K562 (cell line): ENCODE data around the gene MTTP. TPM values are rescaled to one million over a fixed set of nuclear protein-coding genes. Genes with fewer than 3 reads are reported as not detected.

Source experiments
- ATAC-seq: fragments of 200-7000 bp; cut with Tn5 transposase; 3 replicates; pipeline ENCODE4 v1.9.1; 2020; ENCODE audit warnings: moderate library complexity
- BruUV-seq: library from RNA; stranded (reverse); fragments of 400-500 nt; replicated peaks from 2 replicates; lab custom pipeline; 2021; lab: Mats Ljungman, UMichigan
- CTCF ChIA-PET: fragments of 300-600 bp; formaldehyde crosslinking; extraction: SDS; loops from one replicate; lab custom pipeline; 2021; ENCODE audit warnings: low intra/inter-chr PET ratio; lab: Yijun Ruan, JAX
- POLR2A ChIA-PET: fragments of 300-600, 350-650 bp; sonication (Branson Sonifier 250); formaldehyde crosslinking; extraction: SDS; loops from one replicate; lab custom pipeline; 2021; ENCODE audit warnings: antibody characterized with exemption, inconsistent platforms; lab: Yijun Ruan, JAX
- DNase-seq, 4 experiments: peaks; one replicate each; pipeline versions ENCODE4 v3.0.0 to v3.0.0-alpha.2; 2011 to 2018; ENCODE audit warnings: low spot score in 3 of 4, mixed read lengths in 3 of 4; ENCODE audit errors: extremely low read depth in 1 of 4
- FAIRE-seq: peaks from 2 replicates; lab custom pipeline; 2011; peaks lifted over from hg19 to GRCh38; lab: Jason Lieb, UNC
- H2AFZ ChIP-seq: 2 replicates; pipeline ENCODE4 v1.6.0; 2011; ENCODE audit warnings: low read depth, low read length, control low read depth, inconsistent platforms
- H3K27ac ChIP-seq: fragments of 200-600 bp; 3 replicates; pipeline ENCODE4 v1.8.0; 2011; ENCODE audit warnings: low read depth, mild to moderate bottlenecking, control low read depth, inconsistent platforms, low read length, moderate library complexity, mixed read lengths; ENCODE audit errors: extremely low read depth
- H3K27me3 ChIP-seq, 2 experiments: fragments of 300-600 bp in 1 of 2; 2 replicates in 1 of 2; 3 replicates in 1 of 2; pipeline versions ENCODE4 v1.6.0 to v1.8.0; 2011; ENCODE audit warnings: inconsistent platforms in 2 of 2, low read length in 2 of 2, mild to moderate bottlenecking in 1 of 2, mixed read lengths in 1 of 2, moderate library complexity in 1 of 2; ENCODE audit not compliant: control insufficient read depth in 2 of 2, insufficient read depth in 2 of 2
- H3K36me3 ChIP-seq: fragments of 300-600 bp; 3 replicates; pipeline ENCODE4 v1.8.0; 2011; ENCODE audit warnings: mild to moderate bottlenecking, low read length, inconsistent platforms; ENCODE audit not compliant: control insufficient read depth, insufficient read depth
- H3K4me1 ChIP-seq, 2 experiments: fragments of 200-600 bp in 1 of 2; replicated peaks in 1 of 2; 2 replicates in 1 of 2; 3 replicates in 1 of 2; pipeline versions ENCODE4 v1.5.1 to v1.8.0; 2011; ENCODE audit warnings: inconsistent platforms in 2 of 2, low read length in 2 of 2, mild to moderate bottlenecking in 1 of 2, mixed read lengths in 1 of 2, moderate library complexity in 1 of 2; ENCODE audit not compliant: control insufficient read depth in 2 of 2, insufficient read depth in 2 of 2
- H3K4me2 ChIP-seq: 2 replicates; pipeline ENCODE4 v1.6.1; 2011; ENCODE audit warnings: low read length, control low read depth, inconsistent platforms, mixed read lengths; ENCODE audit not compliant: insufficient read depth
- H3K4me3 ChIP-seq: fragments of 200-600 bp; sonication (generic), shearing (Covaris generic); 2 replicates; pipeline ENCODE4 v1.5.1; 2016; ENCODE audit warnings: control low read depth, inconsistent platforms
- H3K79me2 ChIP-seq: fragments of 200-600 bp; 3 replicates; pipeline ENCODE4 v1.8.0; 2011; ENCODE audit warnings: low read length, inconsistent platforms; ENCODE audit not compliant: control insufficient read depth, insufficient read depth
- H3K9ac ChIP-seq, 2 experiments: 2 replicates each; pipeline versions ENCODE4 v1.6.0 to v1.6.1; 2011; ENCODE audit warnings: low read depth in 2 of 2, low read length in 2 of 2, control low read depth in 1 of 2, inconsistent platforms in 1 of 2, mild to moderate bottlenecking in 1 of 2, mixed read lengths in 1 of 2; ENCODE audit not compliant: insufficient read depth in 1 of 2
- H3K9me1 ChIP-seq: one replicate; pipeline ENCODE4 v1.6.0; 2011; ENCODE audit warnings: inconsistent platforms, mild to moderate bottlenecking, low read length, moderate library complexity; ENCODE audit not compliant: control insufficient read depth, insufficient read depth
- H3K9me3 ChIP-seq: replicated peaks from 2 replicates; pipeline ENCODE4 v1.5.1; 2011; ENCODE audit warnings: low read depth, low read length, inconsistent platforms; ENCODE audit not compliant: control insufficient read depth, insufficient read depth
- H4K20me1 ChIP-seq: replicated peaks from 2 replicates; pipeline ENCODE4 v1.6.1; 2011; ENCODE audit warnings: low read length, inconsistent platforms, mixed read lengths; ENCODE audit not compliant: control insufficient read depth, insufficient read depth
- NFE2L1 ChIP-seq: fragments of 450-650 bp; IDR thresholded peaks from 2 replicates; pipeline ENCODE4 v1.6.1; 2016; ENCODE audit warnings: missing genetic modification characterization, low read depth, mild to moderate bottlenecking, missing compliant biosample characterization, moderate library complexity, borderline replicate concordance
- PTRF ChIP-seq: fragments of 450-650 bp; IDR thresholded peaks from 2 replicates; pipeline ENCODE4 v1.6.1; 2016; ENCODE audit warnings: mild to moderate bottlenecking, missing genetic modification characterization, missing compliant biosample characterization
- ZNF695 ChIP-seq: fragments of 450-650 bp; formaldehyde crosslinking; IDR thresholded peaks from 2 replicates; pipeline ENCODE4 v1.4.0; 2020; ENCODE audit warnings: mild to moderate bottlenecking, moderate library complexity
- WGBS: fragments of 100-300 bp; shearing (Covaris generic); methylation state at CpG from one replicate; pipeline ENCODE4 v1.1.6; 2016; ENCODE audit warnings: low coverage, mixed read lengths; ENCODE audit not compliant: insufficient coverage; ENCODE audit errors: missing lambda C conversion rate; 5-methylcytosine and 5-hydroxymethylcytosine counted together
- in situ Hi-C: fragments of 300-500 bp; cut with MboI; formaldehyde crosslinking; loops from 4 replicates; pipeline ENCODE4 v1.15.0; 2018; ENCODE audit warnings: inconsistent platforms, mixed read lengths
- intact Hi-C: fragments of 100-400 bp; cut with micrococcal nuclease; formaldehyde crosslinking; loops from 2 replicates; pipeline ENCODE4 v1.14.2; 2022
- polyA plus RNA-seq, 8 experiments: library from polyadenylated mRNA; depleted of rRNA in 4 of 8; stranded (reverse) in 5 of 8; unstranded in 3 of 8; fragments of >200 nt; fragmentation: Nextera tagmentation in 2 of 8; fragmentation: Illumina TruSeq in 1 of 8; extraction: Ambion mirVana in 2 of 8; extraction: Trizol in 1 of 8; gene quantifications; 2 replicates each; pipeline versions ENCODE4 v1.2.1 to v1.2.3, GENCODE V29; 2011 to 2014; ENCODE audit warnings: inconsistent platforms in 1 of 8, missing spikeins in 1 of 8
- total RNA-seq, 7 experiments: library from RNA; depleted of rRNA in 6 of 7; stranded (reverse); fragments of >200 nt in 6 of 7; fragmentation: Illumina TruSeq in 2 of 7; extraction: Trizol in 2 of 7; gene quantifications; 2 replicates each; pipeline versions ENCODE4 v1.2.1 to v1.2.3, GENCODE V29; 2011 to 2021; ENCODE audit warnings: low replicate concordance in 1 of 7

MTTP gene
- total and polyA plus RNA-seq, 9 of the 15 experiments (the other 6 are each of a cell fraction or from before 2014, with no cell fraction given) = 0.01 to 0.29 (median 0.04) TPM; not detected in 2

GRCh38 chr4:99536848-99537247 lies 37.8 kb upstream of the MTTP start:
- no peak overlapping the region for H2AFZ ChIP-seq
- intact Hi-C loops = no loop called here
- no peaks in the 10 kb centered on the region for H4K20me1 ChIP-seq
- no peaks in the 10 kb centered on the region for H3K79me2 ChIP-seq
- BruUV-seq = no TSS peak
- no peak overlapping the region for H3K4me2 ChIP-seq
- 0% methylated on average over 2 of the region's 2 CpGs for WGBS
- TF ChIP-seq NFE2L1 (no peak), PTRF (tag) (no peak)
- no peaks in the 10 kb centered on the region for H3K27me3 ChIP-seq
- ChIA-PET POLR2A (no interaction called here), CTCF (no interaction called here)
- H3K9me3 ChIP-seq = no peaks in the 10 kb centered on the region
- H3K36me3 ChIP-seq = no peaks in the 10 kb centered on the region
- H3K9ac ChIP-seq = no peak overlapping the region
- DNase-seq (no peak), FAIRE-seq (no peak), ATAC-seq (no peak)
- H3K27ac ChIP-seq = no peak overlapping the region
- no peaks in the 10 kb centered on the region for H3K4me1 ChIP-seq
- H3K9me1 ChIP-seq = no peaks in the 10 kb centered on the region
- H3K4me3 ChIP-seq = no peak overlapping the region
- in situ Hi-C loops = no loop called here

DNA sequence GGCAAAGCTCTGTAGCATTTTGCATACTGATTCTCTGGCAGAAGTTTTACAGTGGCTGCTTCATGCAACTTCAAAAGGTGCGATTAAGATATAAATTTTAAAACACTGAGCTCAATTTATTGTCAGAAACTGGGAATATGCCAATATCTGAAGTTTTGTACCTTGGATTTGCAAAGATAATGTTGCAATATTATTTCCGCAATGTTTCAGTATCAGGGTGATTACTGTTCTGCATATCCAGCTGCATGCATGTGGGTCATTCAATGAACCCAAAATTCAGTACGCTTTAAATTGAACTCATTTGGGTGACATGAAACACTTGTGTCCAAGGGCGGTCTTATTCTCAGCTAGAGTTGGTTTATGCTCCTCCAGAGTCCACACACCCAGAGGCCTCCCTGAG lies 37.0 kb upstream of the MTTP start:
- FAIRE-seq = no peak
- no peaks in the 10 kb centered on the region for H3K79me2 ChIP-seq
- intact Hi-C loops (no loop called here), in situ Hi-C loops (no loop called here)
- no TSS peak for BruUV-seq
- no peaks in the 10 kb centered on the region for H3K27me3 ChIP-seq
- no peaks in the 10 kb centered on the region for H3K36me3 ChIP-seq
- H4K20me1 ChIP-seq = no peaks in the 10 kb centered on the region
- no peak overlapping the region for H3K9ac ChIP-seq
- H2AFZ ChIP-seq = no peak overlapping the region
- WGBS = 6% methylated on average over 4 of the region's 4 CpGs
- CTCF ChIA-PET = no interaction called here
- H3K4me1 ChIP-seq = no peaks in the 10 kb centered on the region
- POLR2A ChIA-PET = no interaction called here
- no peak overlapping the region for H3K4me2 ChIP-seq
- no peaks in the 10 kb centered on the region for H3K9me1 ChIP-seq
- DNase-seq = no peak
- no peaks in the 10 kb centered on the region for H3K9me3 ChIP-seq
- ATAC-seq = no peak
- no peak for TF ChIP-seq ZNF695 (CRISPR knock-in tag)
- no peak overlapping the region for H3K4me3 ChIP-seq
- H3K27ac ChIP-seq = no peak overlapping the region
